DND-41 (cell line): ENCODE results near the gene MVK.

Experiments
- CTCF ChIP-seq: IDR thresholded peaks from 2 replicates; pipeline ENCODE4 v1.5.1; 2012; ENCODE audit warnings: borderline replicate concordance, low read length, moderate library complexity, mild to moderate bottlenecking; ENCODE audit not compliant: poor library complexity, severe bottlenecking; ENCODE audit errors: extremely low read depth
- EZH2 ChIP-seq: IDR thresholded peaks from 3 replicates; pipeline ENCODE4 v1.6.1; 2012; ENCODE audit warnings: borderline replicate concordance, low read depth, mild to moderate bottlenecking, moderate library complexity, low read length, inconsistent platforms; ENCODE audit not compliant: severe bottlenecking

- no peak for TF ChIP-seq CTCF
- no peak for TF ChIP-seq EZH2
Observed at GRCh38 chr12:109605016-109605415, 31.4 kb downstream of the MVK start.
